SK-MEL-5 (cell line): ENCODE data around the gene ACTRT2. TPM values are rescaled to one million over a fixed set of nuclear protein-coding genes. Genes with fewer than 3 reads are reported as not detected.

Source experiments
- DNase-seq: peaks from one replicate; pipeline ENCODE4 v3.0.0-alpha.2; 2016; ENCODE audit warnings: low read depth, low spot score
- in situ Hi-C: cut with HindIII; loops from 2 replicates; pipeline ENCODE4 v1.10.0; 2016; ENCODE audit warnings: low sequenced_read_pairs, high pct_unique_total_duplicates, low pct_unique_long_range_greater_than_20kb
- polyA plus RNA-seq, 2 experiments: library from polyadenylated mRNA; depleted of rRNA; stranded (reverse); fragments of >200 nt; gene quantifications; 2 replicates each; pipeline ENCODE4 v1.2.3, GENCODE V29; 2015
- total RNA-seq: library from RNA; depleted of rRNA; stranded (reverse); fragments of >200 nt; shearing (Covaris generic); gene quantifications from 2 replicates; pipeline ENCODE4 v1.2.3, GENCODE V29; 2014; rRNA removed

ACTRT2 gene
- not detected in 2 replicates for total RNA-seq
- not detected in 2 replicates for polyA plus RNA-seq (2015; cell fraction: cytosol; rRNA removed)
- polyA plus RNA-seq (2015; cell fraction: nucleus; rRNA removed): not detected in 2 replicates

DNA sequence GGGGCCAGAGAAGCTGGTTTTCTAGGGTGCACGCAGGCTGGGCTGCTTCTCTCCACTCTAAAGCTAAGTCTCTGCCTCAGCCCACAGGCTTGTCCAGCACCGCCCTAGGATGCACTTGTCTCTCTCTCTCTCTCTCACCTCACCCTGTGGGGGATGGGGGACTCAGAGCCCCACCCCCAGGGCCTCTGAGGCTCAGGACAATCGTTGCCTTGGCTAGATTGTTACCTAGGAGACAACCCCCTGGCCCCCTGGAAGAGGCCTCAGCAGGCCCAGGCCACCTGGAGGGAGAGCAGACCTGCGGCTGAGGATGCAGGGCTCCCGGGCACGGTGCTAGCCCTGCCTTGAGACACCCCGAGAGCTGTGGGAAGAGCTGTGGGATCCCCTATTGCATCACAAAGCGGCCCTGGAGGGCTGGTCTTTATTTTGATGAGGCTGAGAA lies at the start of gene ACTRT2:
Gene ACTRT2, plus strand, starts transcription at position 235 of the 439 bp plus-strand sequence. CDS start 220 bp downstream, outside the sequence.
- in situ Hi-C loops: no loop called here
- no peak for DNase-seq

DNA sequence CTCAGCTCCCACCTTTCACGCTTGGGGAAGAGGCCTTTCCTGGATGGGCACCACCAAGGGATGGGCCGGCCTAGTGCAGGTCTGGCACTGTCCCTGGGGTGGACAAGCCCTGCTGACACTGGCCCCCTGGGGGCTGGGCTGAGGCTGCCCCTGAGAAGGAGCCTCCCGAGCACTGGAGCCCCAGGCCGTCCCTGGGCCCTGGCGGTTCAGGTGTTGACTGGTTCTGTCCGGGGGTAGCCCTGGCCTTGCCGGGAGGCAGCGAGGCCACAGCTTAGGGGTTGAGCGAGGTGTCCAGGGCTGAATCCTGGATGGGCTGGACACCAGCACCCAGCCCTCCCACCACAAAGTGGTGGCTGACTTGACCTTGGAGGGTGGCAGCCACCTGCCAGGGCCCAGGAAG lies 49.7 kb upstream of the ACTRT2 start:
- in situ Hi-C loops: no loop called here
- DNase-seq: no peak

DNA sequence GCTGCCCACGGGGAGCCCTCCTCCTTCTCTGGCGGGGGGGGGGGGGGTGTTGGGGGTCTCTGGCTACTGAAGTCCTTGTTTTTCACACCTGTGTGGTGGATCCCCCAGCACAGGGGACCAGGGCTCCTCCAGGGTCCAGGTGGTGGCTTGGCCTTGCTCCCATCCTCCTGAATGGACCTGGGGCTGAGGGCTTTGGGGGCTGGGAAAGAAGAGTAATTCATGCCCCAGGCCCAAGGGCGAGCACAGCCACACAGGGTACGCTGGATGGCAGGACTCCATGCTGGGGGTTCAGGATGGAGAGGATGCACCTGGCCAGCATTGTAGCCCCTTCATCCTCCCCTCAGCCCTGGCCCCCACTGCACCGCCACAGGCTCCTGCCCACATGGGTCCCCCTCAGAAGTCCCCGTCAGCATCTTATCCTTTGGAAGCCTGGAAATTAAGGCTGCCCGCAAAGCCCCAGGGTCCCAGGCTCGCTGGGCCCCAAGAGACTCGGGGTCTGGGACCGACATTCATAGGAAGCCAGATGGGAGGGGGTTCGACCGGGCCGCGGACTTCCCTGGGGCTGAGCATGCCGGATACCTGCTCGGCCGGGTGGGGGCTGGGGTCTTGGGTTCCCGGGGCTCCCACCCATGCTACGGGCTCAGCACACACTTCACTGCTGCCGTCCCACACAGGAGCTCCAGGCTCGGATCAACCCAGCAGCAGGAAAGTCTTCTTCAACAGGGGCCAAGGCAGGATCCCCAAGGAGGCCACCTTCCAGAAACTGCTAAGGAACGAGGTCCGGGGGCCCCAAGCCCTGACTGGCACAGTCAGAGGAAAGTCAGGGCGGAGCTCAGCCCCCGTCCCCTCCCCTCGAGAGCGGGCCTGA lies 49.0 kb upstream of the ACTRT2 start:
- no peak for DNase-seq
- in situ Hi-C loops: no loop called here

DNA sequence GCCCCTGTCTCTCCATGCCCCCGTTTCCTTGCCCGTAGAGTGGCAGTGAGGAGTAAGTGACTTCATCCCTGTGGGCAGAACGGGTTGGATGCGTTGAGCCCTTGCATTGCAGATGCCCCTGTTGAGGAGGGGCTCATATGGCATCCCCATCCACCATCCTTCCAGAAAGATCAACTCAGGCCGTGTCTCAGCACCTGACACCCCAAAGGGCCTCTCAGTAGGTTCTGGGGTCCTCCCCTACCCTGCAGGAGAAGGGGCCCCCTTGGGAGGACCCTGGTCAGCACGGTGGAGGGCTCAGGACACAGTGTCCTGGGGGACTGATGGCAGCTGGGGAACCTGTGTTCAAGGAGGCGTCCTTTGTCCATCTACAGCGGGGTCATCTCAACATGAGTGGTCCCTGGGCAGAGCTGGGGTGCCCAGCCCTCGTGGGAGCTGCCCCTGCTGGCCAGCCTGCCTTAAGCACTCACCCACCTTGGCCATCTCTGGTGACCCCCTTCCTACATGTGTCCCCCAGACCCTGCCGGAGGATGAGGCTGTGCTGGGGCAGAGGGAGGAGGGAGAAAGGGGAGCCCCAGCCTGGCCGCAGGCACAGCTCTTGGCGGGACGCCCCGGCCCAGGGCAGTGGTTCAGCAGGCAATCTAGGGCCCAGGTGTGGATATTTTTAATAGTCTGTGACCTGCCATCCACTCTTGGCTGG lies 48.2 kb upstream of the ACTRT2 start:
- no peak for DNase-seq
- in situ Hi-C loops: no loop called here

DNA sequence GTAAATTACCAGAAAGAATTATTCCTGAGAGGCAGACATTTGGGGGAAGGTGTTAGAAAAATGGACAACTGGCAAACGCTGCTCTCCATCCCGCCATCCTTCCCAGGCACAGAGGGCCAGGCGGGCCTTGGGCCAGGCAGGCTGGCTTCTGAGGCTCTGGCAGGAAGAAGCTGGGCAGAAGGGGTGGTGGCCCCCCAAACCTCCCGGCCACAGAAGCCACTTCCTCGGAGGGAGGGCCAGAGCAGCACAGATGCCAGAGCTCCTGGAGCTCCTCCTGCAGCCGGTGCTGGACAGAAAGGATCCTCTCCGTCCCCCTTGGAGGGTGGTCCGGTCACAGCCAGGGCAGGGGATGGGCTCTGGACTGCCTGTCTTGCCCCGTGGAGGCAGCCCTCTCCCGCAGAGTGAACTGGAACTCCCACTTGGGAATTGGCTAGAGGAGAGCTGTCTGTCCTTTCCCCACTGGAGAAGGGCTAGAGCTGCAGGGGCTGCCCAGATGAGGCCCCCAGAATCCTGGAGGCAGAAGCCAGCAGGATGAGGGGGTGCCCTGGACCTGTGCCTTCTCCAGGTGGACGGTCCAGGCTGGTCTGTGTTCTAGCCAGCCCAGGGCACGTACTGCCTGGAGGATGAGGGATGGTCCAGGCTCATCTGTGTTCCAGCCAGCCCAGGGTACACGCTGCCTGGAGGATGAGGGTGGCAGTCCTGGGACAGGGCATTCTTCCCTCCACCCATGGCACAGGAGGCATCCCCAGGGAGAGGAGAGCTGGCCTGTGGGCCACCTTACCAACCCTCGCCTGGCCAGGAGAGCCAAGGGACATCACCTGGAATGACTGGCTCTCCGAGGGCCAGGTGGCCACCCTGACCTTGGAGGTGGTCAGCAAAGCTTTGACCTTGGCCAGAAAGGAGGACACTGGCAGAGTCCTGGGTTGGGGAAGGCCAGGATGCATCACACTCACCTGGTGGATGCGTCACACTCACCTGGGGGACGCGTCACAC lies 47.4 kb upstream of the ACTRT2 start:
- in situ Hi-C loops: no loop called here
- DNase-seq: no peak

DNA sequence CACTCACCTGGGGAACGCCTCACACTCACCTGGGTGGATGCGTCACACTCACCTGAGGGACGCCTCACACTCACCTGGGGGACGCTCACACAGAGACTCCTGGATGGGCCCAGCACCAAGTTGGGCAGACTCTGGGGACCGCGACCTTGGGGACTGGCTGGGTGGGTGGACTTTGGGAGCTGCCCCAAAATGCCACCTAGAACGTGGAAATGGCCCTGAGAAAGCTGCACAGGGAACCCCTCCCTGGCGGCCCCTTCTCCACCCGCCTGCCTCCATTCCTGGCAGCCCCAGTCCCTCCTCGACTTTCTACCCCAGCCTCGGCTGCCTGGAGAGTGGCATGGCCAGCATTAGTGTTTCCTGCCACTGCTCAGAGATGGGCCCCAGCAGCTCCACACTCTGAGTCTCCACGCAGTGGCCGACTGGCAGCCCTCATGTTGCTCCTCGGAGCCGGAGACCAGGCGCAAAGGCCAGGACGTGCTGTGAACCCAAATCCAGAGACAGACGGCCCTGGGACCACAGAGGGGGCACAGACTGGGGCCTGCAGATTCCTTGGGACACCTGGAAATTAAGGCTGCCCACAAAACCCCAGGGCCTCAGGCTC lies 46.5 kb upstream of the ACTRT2 start:
- no peak for DNase-seq
- in situ Hi-C loops: no loop called here

DNA sequence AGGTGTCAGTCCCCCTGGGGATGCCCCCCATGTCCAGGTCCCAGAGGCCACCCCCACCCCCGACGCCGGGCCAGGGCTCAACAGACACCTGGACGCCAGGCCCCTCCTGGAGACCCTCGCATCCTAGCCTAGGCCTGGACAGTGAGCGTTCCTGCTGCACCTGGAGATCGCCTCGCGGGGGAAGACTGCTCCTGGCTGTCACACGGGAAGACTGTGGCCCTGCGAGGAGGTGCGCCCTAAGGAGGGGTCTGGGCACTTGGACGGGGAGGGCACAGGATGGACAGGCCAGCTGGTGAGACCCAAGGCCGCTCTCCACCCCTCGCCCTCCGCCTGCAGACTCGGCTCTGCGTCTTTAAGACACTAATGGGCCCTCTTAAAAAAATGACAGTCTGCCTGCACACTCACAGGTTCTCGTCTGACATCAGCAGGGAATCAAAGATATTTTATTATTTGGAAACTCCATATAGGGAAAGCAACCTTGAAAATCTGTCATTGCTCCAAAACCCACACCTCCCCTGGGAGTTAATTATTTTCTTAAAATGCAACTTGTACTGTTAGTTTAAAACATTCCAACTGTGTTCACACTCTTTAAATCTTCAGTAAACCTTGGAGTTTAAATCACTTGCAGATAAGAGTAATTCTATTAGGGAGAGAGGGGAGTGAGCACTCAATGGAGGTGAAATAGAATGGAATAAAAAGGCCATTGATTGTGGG lies 45.6 kb upstream of the ACTRT2 start:
- DNase-seq: no peak

DNA sequence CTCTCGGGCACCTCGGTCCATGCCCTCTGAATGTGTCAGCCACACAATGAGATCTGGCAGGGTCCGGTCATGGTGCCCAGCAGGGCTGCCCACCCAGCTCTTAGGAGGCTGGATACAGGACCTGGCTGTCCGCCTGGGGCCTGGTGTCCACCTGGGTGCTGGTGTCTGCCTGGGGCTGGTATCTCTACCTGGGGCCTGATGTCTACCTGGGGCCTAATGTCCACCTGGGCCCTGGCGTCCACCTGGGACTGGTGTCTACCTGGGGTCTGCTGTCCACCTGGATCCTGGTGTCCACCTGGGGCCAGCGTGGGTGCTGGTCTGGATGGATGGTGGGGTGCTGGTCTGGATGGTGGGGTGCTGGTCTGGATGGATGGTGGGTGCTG lies 45.1 kb upstream of the ACTRT2 start:
- in situ Hi-C loops: no loop called here
- DNase-seq: no peak

More for the DNA sequence above, 45.6 kb upstream of the ACTRT2 start:
- in situ Hi-C loops: no loop called here

DNA sequence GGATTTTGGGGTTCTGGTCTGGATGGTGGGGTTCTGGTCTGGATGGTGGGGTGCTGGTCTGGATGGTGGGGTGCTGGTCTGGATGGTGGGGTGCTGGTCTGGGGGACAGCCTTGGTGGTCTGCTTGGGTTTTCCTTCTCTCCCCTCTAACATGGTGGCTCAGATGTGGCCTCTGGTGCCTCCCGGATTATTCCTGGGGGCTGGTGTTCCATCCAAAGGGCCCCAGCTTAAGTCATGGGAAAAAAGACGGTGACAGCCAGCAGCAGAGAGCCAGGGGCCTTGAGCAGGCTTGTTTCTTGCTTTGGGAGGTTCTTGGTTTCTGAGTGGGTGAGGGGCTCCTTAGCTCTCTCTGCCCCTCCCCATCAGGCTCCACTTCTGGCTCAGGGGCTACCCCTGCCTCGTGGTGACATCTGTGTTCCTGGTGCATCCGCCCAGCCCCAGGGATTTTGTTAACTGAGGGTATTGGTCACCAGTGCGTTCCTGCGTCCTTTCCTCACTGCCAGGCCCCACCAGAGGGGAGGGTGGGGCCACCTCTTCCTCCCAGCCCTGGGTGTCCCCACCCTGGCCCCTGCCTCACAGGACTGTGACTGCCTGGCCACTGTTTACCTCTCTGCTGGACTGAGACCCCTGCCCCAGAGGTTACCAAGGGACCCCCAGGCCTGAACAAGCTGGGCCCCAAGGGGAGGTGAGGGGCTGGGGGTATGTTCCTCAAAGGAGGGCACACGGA lies 43.2 kb upstream of the ACTRT2 start:
- DNase-seq: no peak
- in situ Hi-C loops: no loop called here

DNA sequence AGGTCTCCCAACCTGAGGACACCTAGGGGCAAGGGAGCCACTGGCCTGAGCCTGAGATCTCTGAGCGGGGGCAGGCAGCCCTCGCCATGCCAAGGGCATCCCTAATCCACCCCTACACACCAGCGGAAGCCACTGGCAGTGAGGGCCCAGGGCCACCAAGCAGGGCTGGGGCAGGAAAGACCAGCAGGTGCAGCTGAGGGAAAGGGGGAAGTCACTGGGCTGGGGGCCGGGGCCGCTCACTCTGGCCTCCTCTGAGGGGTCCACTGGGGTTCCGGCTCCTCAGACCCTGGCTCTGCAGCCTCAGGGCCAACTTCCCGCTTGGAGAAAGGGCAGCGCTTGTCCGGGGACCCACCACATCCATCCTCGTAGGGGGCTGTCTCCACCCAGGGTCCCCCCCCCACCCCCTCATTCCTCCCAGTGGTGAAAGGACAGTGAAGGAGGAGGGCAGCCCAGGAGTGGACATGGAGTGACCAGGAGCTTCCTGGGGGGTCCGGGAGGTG lies 42.5 kb upstream of the ACTRT2 start:
- no peak for DNase-seq
- in situ Hi-C loops: no loop called here

DNA sequence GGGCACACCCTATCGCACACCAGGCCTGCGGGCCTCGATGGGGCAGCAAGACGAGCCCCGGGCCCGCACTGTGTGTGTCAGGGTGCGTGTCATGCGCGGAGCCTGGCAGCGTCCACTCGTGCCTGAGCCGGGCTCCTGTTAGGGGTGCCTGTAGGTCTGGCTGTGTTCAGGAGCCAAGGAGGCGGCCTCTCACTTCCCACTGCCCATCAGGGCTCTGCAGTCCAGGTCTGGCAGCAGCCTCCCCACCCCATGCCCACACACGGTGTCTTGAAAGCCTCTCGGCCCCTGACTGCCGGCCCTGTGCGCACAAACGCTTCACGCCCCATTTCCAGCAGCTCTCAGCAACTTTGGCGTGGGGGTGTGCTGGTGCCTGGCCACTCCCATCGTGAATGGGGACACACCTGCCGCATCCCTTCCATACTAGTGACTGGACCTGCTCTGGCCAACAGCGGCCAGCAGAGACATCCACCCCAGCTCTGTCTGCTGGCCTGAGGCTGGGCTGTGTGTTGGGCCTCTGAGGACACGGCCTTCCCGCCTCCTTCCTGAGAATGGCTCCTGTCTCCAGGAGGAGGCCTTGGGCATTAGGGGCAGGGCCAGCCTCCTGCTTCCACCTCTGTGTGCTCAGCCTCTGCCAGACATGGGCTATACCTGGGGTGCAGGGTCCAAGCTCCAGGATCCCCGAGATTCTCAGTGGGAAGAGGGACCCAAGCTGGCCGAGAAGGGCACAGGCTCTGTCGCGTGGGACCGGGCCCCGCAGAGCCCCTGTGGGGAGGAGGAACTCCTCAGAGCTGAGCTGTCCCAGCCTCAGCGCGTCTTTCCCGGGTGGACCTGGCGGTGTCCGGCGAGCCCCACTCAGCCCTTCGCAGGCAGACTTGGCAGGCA lies 41.8 kb upstream of the ACTRT2 start:
- in situ Hi-C loops: no loop called here

DNA sequence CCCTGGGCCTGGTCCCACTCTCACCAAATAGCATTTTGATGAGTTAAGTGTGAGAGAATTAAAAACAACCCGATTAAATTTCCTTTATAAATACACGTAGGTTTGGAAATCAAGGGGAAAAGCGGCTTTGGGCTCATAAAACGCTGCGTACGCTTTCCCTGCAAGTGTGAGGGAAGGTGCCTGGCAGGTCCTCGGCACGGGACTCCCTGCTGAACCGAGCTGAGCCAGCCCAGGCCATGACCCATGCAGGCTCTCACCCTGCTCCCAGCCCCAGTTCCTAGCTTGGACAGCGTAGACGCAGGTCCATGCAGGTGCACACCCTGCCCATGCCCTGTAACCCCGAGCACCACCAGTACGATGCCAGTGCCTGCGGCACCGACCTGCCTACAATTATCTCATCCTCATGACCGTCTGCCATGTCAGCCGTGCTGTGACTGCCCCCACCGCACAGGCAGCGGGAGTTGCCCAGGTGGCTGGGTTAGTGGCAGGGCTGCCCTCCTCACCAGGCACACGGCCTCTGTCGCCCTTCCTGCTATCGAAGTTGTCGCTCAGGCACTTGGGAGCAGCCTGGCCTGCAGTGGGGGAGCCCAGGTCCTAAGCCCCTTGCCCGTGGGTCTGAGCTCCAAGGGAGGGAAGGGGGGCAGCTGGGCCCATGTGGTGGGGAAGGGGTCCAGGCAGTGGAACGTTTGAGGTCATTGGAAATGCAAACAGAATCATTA lies 41.0 kb upstream of the ACTRT2 start:
- DNase-seq: no peak
- in situ Hi-C loops: no loop called here

More for the DNA sequence above, 41.8 kb upstream of the ACTRT2 start:
- DNase-seq: no peak

DNA sequence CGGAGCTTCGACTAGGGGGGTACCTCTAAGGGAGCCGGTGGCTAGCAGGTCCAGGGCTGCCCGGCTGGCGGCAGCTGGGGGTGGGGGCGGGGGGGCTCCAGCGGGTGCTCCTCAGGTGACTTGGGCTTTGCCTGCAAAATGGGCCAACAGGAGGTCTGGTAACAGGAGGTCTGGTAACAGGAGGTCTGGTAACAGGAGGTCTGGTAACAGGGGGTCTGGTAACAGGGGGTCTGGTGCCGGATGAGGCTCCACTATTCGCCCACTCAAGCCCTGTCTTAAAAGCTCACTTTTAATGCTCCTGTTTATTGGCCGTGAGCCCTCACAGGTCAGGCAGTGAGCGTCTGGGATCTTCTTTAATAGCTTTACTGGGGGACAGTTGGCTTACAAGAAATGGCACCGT lies 40.4 kb upstream of the ACTRT2 start:
- no peak for DNase-seq
- in situ Hi-C loops: no loop called here

DNA sequence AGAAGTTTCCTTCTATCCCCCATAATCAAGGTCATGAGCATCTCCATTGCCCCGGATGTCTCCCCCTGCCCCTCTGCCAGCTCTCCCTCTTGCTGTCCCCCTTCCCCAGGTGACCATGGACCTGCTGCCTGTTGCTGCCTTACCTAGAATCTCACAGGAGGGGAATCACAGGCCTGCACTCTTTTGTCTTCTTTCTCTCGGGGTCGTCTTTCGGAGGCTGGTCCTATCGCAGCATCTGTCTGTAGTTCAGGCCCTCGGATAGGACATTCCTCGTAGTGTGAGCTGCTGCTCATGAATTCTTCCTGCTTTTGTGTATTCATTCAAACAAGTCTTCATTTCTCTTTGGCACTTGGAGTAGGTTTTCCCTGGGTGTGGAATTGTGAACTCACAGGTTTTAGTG lies 39.9 kb upstream of the ACTRT2 start:
- DNase-seq: no peak
- in situ Hi-C loops: no loop called here
